GM12873 (cell line): Measurements from ENCODE around the gene HOXC11.

Experiments used
- TF ChIP-seq, protein P1 (sequence below): IDR thresholded peaks from 2 replicates; pipeline ENCODE4 v1.5.1; 2012; ENCODE audit warnings: low read depth, mild to moderate bottlenecking, moderate library complexity, low read length, control low read depth; ENCODE audit not compliant: insufficient read depth; ENCODE audit errors: missing control alignments

HOXC11 gene

DNA sequence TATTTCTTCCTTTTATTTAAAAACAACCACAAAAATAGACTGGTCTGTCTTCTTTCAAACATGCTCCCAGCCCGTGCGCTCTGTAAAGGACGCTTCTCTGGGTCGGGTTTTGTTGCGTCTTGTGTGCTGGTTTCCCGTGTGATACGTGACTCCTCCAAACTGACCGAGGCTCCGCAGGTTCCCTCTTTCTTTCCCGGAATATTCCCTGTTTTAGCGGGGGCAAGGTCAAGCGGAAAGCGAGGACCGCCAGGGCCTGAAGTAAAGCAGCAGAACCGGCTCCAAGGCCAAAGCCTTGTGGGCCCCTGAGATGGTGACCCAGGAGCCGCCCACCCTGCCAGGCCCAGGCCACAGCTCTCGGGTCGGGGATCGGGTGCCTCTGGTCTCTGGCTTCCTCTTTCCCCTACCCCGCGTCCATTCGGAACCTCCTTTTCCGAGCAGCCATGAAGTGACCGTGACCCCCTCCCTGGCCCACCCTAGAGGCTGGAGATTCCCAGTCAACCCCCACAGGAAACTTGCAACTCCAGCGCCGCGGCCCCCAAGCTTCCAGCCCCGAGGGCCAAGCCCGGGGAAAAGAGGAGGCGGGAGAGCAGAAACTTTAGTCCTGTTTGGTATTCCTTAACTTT is 11.1 kb downstream of the HOXC11 start:
- TF ChIP-seq, protein P1, sequence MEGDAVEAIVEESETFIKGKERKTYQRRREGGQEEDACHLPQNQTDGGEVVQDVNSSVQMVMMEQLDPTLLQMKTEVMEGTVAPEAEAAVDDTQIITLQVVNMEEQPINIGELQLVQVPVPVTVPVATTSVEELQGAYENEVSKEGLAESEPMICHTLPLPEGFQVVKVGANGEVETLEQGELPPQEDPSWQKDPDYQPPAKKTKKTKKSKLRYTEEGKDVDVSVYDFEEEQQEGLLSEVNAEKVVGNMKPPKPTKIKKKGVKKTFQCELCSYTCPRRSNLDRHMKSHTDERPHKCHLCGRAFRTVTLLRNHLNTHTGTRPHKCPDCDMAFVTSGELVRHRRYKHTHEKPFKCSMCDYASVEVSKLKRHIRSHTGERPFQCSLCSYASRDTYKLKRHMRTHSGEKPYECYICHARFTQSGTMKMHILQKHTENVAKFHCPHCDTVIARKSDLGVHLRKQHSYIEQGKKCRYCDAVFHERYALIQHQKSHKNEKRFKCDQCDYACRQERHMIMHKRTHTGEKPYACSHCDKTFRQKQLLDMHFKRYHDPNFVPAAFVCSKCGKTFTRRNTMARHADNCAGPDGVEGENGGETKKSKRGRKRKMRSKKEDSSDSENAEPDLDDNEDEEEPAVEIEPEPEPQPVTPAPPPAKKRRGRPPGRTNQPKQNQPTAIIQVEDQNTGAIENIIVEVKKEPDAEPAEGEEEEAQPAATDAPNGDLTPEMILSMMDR = no peak

DNA sequence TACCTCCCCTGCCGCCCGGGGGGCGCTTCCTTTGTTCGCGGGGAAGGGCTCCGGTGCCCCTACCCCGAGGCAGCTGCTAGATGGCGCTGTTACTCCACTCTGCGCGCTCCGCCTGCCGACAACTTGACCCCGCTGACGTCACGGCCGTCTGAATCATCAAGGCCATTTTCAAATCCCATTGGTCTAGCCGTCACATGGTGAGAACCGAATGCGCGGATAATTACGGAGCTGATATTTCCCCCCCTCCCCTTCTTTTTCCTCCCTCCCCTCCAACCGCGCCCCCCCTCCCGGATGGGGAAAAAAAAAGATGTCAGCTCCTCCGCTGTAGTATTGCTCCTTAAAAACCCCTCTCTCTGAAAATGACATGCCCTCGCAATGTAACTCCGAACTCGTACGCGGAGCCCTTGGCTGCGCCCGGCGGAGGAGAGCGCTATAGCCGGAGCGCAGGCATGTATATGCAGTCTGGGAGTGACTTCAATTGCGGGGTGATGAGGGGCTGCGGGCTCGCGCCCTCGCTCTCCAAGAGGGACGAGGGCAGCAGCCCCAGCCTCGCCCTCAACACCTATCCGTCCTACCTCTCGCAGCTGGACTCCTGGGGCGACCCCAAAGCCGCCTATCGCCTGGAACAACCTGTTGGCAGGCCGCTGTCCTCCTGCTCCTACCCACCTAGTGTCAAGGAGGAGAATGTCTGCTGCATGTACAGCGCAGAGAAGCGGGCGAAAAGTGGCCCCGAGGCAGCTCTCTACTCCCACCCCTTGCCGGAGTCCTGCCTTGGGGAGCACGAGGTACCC is 12.2 kb downstream of the HOXC11 start, which contains the start of gene HOXC10:
Gene HOXC10 (plus strand): TSS at position 246 of the 791 bp plus-strand sequence. CDS start 114 bp downstream, at position 360.
- TF ChIP-seq, protein P1 = peak; percentile 69

DNA sequence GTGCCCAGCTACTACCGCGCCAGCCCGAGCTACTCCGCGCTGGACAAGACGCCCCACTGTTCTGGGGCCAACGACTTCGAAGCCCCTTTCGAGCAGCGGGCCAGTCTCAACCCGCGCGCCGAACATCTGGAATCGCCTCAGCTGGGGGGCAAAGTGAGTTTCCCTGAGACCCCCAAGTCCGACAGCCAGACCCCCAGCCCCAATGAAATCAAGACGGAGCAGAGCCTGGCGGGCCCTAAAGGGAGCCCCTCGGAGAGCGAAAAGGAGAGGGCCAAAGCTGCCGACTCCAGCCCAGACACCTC is 12.7 kb downstream of the HOXC11 start:
- TF ChIP-seq, protein P1 = no peak

DNA sequence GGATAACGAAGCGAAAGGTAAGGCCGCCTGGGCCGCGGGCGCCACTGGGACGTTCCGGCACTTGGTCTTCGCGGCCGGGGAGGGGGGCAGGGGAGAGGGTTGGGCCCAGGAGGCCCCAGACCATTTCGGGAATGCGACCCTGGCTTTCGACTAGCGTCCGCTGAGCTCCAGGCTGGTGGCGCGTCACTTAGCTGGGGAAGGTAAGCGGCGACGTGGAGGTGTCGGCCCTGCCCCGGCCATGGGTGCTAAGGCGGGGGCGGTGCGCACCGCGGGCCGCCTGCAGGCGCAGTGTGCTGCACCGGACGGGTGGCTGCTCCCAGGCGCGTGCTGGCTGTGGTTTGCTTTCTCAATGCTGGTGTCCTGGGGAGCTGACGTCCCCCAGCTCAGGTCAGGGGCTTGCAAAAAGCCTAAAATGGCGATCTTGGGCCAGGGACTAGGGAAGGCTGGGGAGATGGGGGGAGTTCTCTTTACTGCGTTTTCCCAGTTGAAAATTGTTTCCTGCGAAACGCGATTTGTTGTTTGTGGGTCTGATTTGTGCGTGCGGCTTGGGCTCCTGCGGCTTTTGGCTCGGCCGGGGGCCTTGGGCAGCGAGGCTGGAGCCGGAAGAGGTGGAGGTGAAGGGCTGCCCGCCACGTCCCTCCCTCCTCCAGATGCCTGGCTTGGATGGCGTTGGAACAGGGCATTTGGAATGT is 13.2 kb downstream of the HOXC11 start:
- TF ChIP-seq, protein P1 = no peak

DNA sequence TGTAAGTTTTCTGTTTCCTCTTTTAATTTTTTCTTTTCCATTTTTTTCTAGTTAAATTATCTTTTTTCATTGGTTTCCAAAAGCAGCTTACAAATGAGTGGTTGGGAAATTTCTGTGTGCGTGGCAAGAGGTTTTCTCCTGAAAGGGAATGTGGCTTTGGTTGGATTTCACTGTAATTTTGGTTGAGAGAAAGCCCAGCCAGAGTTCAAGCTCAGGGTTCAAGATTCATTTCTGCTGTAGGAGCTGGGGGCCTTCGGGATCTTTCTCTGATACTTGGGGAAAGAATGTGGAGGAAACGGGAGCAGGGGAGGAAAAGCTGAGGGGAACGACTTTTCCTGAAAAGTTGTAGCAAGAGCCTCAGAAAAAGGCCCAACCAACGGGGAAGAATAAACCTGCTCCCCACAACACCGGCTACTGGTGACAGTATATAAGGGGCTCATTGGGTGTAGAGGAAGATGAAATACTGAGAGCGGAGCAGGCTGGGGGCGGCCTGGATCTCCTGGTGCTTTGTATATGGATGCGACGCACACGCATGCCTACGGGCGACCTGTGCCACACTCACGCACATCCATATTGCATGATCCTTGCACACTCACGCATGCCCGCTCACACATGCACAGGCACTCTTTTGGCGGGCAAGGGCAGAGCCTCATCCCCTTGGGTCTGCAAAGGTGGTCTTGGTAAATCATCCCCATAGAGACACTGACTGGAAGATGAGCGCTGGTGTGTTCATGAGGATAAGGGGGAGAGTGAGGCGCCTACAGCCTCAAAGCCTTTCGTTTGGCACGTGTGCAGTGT is 14.0 kb downstream of the HOXC11 start:
- TF ChIP-seq, protein P1 = no peak

DNA sequence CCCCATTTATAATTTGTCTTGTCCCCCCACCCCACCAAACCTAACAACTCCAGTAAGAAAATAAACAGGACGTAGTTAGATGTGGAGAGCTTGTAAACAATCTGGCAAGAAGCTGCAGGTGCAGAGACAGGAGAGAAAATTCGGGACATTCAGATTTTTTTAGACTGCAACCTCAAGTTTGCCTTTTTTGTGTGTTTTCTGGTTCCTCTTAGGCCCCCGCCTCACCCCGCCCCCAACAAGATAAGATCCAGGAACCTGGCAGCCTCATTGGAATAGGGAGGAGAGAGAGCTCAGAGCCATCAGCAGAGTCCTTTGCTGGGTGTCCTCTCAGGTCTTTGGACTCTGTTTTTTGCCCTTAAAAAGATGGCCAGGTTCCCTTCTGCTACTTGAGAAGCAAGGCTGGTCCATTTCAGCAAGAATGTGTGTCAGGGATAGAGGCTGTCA is 14.9 kb downstream of the HOXC11 start:
- TF ChIP-seq, protein P1 = no peak
